MCF 10A (cell line): ENCODE measurements around the gene FHOD1. TPM values are rescaled to one million over a fixed set of nuclear protein-coding genes. Genes with fewer than 3 reads are reported as not detected.

ENCODE experiments used
- BruUV-seq: library from RNA; stranded (reverse); fragments of 400-500 nt; replicated peaks from 2 replicates; lab custom pipeline; 2021; lab: Mats Ljungman, UMichigan
- CTCF ChIA-PET: fragments of 300-600 bp; sonication (Branson Sonifier 250); formaldehyde crosslinking; extraction: SDS; loops from one replicate; lab custom pipeline; 2021; ENCODE audit warnings: antibody characterized with exemption, inconsistent platforms; lab: Yijun Ruan, JAX
- POLR2A ChIA-PET: fragments of 300-600, 350-650 bp; sonication (Branson Sonifier 250); formaldehyde crosslinking; extraction: SDS; loops from one replicate; lab custom pipeline; 2020; ENCODE audit warnings: antibody characterized with exemption, inconsistent platforms; lab: Yijun Ruan, JAX
- DNase-seq: peaks from one replicate; pipeline ENCODE4 v3.0.0-alpha.2; 2018; ENCODE audit not compliant: unreplicated experiment
- H3K27ac Mint-ChIP-seq: one replicate; pipeline ENCODE4 v1.8.0; 2022; ENCODE audit warnings: mild to moderate bottlenecking, low read depth, mixed read lengths; ENCODE audit not compliant: unreplicated experiment
- H3K27me3 Mint-ChIP-seq: one replicate; pipeline ENCODE4 v1.8.0; 2022; ENCODE audit warnings: mixed read lengths; ENCODE audit not compliant: insufficient read depth, unreplicated experiment
- H3K36me3 Mint-ChIP-seq: one replicate; pipeline ENCODE4 v1.8.0; 2022; ENCODE audit warnings: mild to moderate bottlenecking, moderate library complexity, mixed read lengths; ENCODE audit not compliant: insufficient read depth, unreplicated experiment
- H3K4me1 Mint-ChIP-seq: one replicate; pipeline ENCODE4 v1.8.0; 2022; ENCODE audit warnings: mixed read lengths; ENCODE audit not compliant: insufficient read depth, unreplicated experiment
- H3K4me3 Mint-ChIP-seq: one replicate; pipeline ENCODE4 v1.8.0; 2022; ENCODE audit warnings: mild to moderate bottlenecking, moderate library complexity, mixed read lengths; ENCODE audit not compliant: unreplicated experiment
- H3K9me3 Mint-ChIP-seq: one replicate; pipeline ENCODE4 v1.8.0; 2022; ENCODE audit warnings: mixed read lengths; ENCODE audit not compliant: unreplicated experiment
- CTCF ChIP-seq: fragments of 200-600 bp; IDR thresholded peaks from one replicate; pipeline ENCODE4 v1.8.0; 2022; ENCODE audit warnings: antibody characterized with exemption, mild to moderate bottlenecking; ENCODE audit not compliant: unreplicated experiment
- intact Hi-C: fragments of 100-400 bp; cut with micrococcal nuclease; formaldehyde crosslinking; loops from 2 replicates; pipeline ENCODE4 v1.14.1; 2022
- total RNA-seq: library from RNA; stranded (reverse); gene quantifications from 2 replicates; pipeline ENCODE4 v1.2.3, GENCODE V29; 2022

The FHOD1 gene
- total RNA-seq, 1 experiment from 2014 or later = 14.7 TPM

- no TSS peak for BruUV-seq
- Mint-ChIP-seq H3K27ac (no peak overlapping the region), H3K36me3 (no peaks in the 10 kb centered on the region), H3K27me3 (peaks cover 13% of the 10 kb centered on the region), H3K9me3 (no peaks in the 10 kb centered on the region), H3K4me3 (no peak overlapping the region), H3K4me1 (no peaks in the 10 kb centered on the region)
- intact Hi-C loops = no loop called here
- ChIA-PET CTCF (interaction anchor here (0.6 to 1.3 kb wide), 7 partner anchors 13 to 376 kb away, joined by 3 to 10 read pairs (median 3); partner anchors contain the start of gene ZDHHC1), POLR2A (interaction anchor here (0.6 kb wide), 1 partner anchor 71 kb away, joined by 6 read pairs; no protein-coding TSS in a partner anchor)
- DNase-seq = no peak
- no peak for TF ChIP-seq CTCF
These were observed 11.0 kb upstream of the FHOD1 start for GRCh38 chr16:67258161-67258835.

DNA sequence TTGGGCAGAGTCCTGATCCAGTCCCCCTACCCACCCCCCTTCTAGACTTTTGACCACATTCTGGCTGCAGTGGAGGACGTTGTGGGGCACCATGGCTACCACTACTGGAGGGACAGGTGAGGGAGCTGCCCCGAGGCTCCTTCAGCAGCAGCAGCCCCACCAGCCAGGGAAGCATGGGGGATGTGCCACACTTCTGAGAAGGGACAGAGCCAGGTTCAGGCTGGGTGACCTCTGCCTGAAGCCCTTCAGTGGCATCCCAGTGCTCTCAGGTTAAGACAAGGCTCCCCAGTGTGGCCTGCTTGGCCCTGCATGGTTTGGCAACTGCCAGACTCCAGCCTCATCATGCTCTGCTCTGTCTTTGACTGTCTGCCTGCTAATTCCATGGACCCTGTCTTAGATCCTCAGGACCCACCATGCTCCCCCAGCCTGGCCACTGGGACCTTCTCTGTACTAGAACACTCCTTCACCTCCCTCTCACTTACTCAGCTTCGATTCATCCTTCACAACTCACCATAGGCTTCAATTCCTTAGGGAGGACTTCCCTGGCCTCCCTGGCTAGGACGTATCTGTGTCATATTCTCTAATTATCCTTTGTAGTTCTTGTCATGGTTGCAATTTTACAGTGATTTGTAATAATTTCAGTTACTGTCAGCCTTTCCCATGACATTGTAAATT is 10.3 kb upstream of the FHOD1 start:
- ChIA-PET POLR2A (no interaction called here), CTCF (interaction anchor here (0.9 to 1.3 kb wide), 3 partner anchors 20 to 159 kb away, joined by 3 to 10 read pairs (median 5); partner anchors contain the start of gene ZDHHC1)
- intact Hi-C loops = no loop called here
- TF ChIP-seq CTCF = no peak
- DNase-seq = no peak
- Mint-ChIP-seq H3K4me1 (no peaks in the 10 kb centered on the region), H3K4me3 (no peak overlapping the region), H3K27ac (no peak overlapping the region), H3K9me3 (no peaks in the 10 kb centered on the region), H3K27me3 (peaks cover 7% of the 10 kb centered on the region), H3K36me3 (no peaks in the 10 kb centered on the region)
- no TSS peak for BruUV-seq

DNA sequence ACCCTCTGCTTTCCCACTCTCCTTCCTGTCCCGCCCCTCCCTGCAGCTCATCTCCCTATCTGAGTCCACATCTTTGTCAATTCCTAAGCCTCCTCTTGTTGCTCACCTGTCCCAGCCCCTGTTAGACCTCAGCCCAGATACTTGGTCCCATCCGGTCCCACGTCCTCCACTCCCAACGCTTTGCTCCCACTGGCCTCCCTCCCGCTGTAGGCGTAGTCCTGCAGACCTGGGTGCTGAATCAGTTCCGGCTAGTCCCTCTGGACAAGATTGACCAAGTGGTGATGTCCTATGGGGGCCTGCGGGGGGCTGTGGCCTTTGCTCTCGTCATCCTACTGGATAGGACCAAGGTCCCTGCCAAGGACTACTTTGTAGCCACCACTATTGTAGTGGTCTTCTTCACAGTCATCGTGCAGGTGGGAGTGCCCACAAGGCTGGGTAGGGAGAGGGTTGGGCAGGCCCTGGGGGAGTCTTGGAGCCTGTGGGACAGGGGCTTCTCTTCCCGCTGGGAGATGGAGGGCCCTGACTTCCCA is 9.5 kb upstream of the FHOD1 start:
- H3K4me3 Mint-ChIP-seq = no peak overlapping the region
- no peak overlapping the region for H3K27ac Mint-ChIP-seq
- BruUV-seq = no TSS peak
- ChIA-PET POLR2A (no interaction called here), CTCF (no interaction called here)
- no peaks in the 10 kb centered on the region for H3K36me3 Mint-ChIP-seq
- no peak for DNase-seq
- no peak for TF ChIP-seq CTCF
- H3K27me3 Mint-ChIP-seq = no peaks in the 10 kb centered on the region
- intact Hi-C loops = no loop called here
- no peaks in the 10 kb centered on the region for H3K4me1 Mint-ChIP-seq
- no peaks in the 10 kb centered on the region for H3K9me3 Mint-ChIP-seq

DNA sequence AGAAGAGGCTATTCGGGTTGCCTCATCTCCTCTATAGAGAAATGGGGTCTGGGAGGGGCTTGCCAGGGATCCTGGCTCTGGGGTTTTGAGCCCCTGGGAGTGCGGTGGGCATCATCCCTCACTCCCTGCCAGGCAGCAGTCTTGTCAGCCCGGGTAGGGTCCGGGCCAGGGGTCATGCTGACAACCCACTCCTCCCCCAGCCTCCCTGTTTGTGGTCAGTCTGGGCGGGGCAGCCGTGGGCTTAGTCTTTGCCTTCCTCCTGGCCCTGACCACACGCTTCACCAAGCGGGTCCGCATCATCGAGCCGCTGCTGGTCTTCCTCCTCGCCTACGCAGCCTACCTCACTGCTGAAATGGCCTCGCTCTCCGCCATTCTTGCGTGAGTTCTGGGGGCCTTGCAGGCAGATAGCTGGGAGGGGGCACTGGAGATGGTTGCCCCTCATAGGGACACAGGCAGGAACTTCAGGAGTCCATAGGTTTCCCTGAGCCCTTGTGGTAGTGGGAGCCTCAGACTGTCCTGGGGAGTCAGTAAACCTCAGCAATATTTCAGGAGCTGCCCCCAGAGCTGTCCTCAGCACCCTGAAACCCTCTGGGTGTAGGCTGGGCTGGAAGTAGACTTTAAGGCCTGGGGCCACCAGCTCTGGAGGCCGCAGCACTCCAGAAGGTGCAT is 8.4 kb upstream of the FHOD1 start:
- ChIA-PET CTCF (interaction anchor here (0.6 kb wide), 2 partner anchors 8 to 160 kb away, joined by 3 read pairs; partner anchors contain the start of gene ZDHHC1), POLR2A (no interaction called here)
- no peaks in the 10 kb centered on the region for H3K9me3 Mint-ChIP-seq
- intact Hi-C loops = no loop called here
- TF ChIP-seq CTCF = no peak
- H3K4me3 Mint-ChIP-seq = no peak overlapping the region
- H3K4me1 Mint-ChIP-seq = no peaks in the 10 kb centered on the region
- no peaks in the 10 kb centered on the region for H3K27me3 Mint-ChIP-seq
- no peak for DNase-seq
- no peak overlapping the region for H3K27ac Mint-ChIP-seq
- BruUV-seq = no TSS peak
- no peaks in the 10 kb centered on the region for H3K36me3 Mint-ChIP-seq
